GM19438 (cell line): ENCODE measurements around the gene NEUROG2.
"Not testable (repeated sequence)": the region's sequence is repeated elsewhere in the genome, so short reads cannot be mapped to it uniquely, and the experiment has no call there.

Experiments used
- ATAC-seq: cut with Tn5 transposase; IDR thresholded peaks from one replicate; pipeline ENCODE4 v1.9.1; 2021; ENCODE audit warnings: low read depth; ENCODE audit not compliant: unreplicated experiment

NEUROG2 gene

DNA sequence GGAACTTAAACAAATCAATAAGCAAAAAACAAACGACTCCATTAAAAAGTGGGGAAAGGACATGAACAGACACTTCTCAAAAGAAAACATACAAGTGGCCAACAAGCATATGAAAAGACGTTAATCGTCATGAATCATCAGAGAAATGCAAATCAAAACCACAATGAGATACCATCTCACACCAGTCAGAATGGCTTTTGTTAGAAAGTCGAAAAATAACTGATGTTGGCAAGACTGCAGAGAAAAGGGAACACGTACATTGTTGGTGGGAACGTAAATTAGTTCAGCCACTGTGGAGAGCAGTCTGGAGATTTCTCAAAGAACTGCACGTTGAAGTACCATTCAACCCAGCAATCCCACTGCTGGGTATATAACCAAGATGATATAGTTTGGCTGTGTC, 23.7 kb downstream of the NEUROG2 start:
- no peak for ATAC-seq

GRCh38 chr4:112490808-112491207, 25.2 kb downstream of the NEUROG2 start:
- not testable (repeated sequence) for ATAC-seq

DNA sequence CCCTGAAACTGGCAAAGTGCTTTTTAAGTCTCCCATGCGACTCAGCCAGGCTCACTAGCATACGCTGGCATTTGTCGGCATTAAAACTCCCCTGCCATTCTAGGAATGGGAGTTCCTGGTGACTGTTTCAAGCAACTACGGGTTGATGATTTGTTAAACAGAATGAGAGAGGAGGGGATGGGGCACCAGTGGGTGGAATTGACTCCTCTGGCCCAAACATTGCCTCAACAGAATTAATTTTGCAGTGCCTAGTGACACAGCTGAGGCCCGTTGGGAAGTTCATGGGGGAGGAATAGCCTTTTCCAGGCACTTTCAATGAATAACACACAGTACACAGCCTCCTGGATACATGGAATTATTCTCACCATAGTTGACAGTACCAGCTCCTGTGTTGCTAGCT, 30.1 kb downstream of the NEUROG2 start:
- no peak for ATAC-seq

- ATAC-seq = no peak
Measured at GRCh38 chr4:112473985-112474384, 42.0 kb downstream of the NEUROG2 start.

GRCh38 chr4:112472318-112472717, 43.7 kb downstream of the NEUROG2 start:
- no peak for ATAC-seq
